Eye (tissue), 1 donor: ENCODE measurements around the gene SSH3.

Source experiments
- DNase-seq: peaks from one replicate; pipeline ENCODE4 v3.0.0-alpha.2; 2015

SSH3 gene

GRCh38 chr11:67299471-67300191 lies 3.7 kb upstream of the SSH3 start:
- DNase-seq = no peak

GRCh38 chr11:67300256-67300755 lies 3.0 kb upstream of the SSH3 start:
- DNase-seq = no peak

- no peak for DNase-seq
Measured at GRCh38 chr11:67300756-67301312, 2.5 kb upstream of the SSH3 start.

GRCh38 chr11:67301313-67301921 lies 1.9 kb upstream of the SSH3 start:
- peak; percentile 30 for DNase-seq

- DNase-seq = peak; percentile 88
Measured at GRCh38 chr11:67301951-67302516, 1.3 kb upstream of the SSH3 start.

- peak; percentile 59 for DNase-seq
Measured at GRCh38 chr11:67302571-67303131, 679 bp upstream of the SSH3 start.

- peak; percentile 72 for DNase-seq
Measured at GRCh38 chr11:67303835-67304411, 593 bp downstream of the SSH3 start.

GRCh38 chr11:67304511-67305113 lies 1.3 kb downstream of the SSH3 start:
- no peak for DNase-seq

GRCh38 chr11:67306769-67307544 lies 3.6 kb downstream of the SSH3 start:
- no peak for DNase-seq

GRCh38 chr11:67307545-67308001 lies 4.2 kb downstream of the SSH3 start:
- DNase-seq = no peak

- no peak for DNase-seq
Measured at GRCh38 chr11:67308031-67308866, 4.9 kb downstream of the SSH3 start.

- peak; percentile 49 for DNase-seq
Measured at GRCh38 chr11:67309166-67309565, 5.8 kb downstream of the SSH3 start.

- DNase-seq = no peak
Measured at GRCh38 chr11:67309661-67310061, 6.3 kb downstream of the SSH3 start.

- no peak for DNase-seq
Measured at GRCh38 chr11:67310246-67311050, 7.1 kb downstream of the SSH3 start.

- no peak for DNase-seq
Measured at GRCh38 chr11:67311051-67311555, 7.8 kb downstream of the SSH3 start.

- no peak for DNase-seq
Measured at GRCh38 chr11:67311556-67312082, 8.3 kb downstream of the SSH3 start.

- DNase-seq = no peak
Measured at GRCh38 chr11:67312187-67313021, 9.1 kb downstream of the SSH3 start.

GRCh38 chr11:67313125-67313890 lies 10.0 kb downstream of the SSH3 start:
- DNase-seq = no peak
